Measurements from ENCODE around the gene HECW1. TPM values are rescaled to one million over a fixed set of nuclear protein-coding genes. Genes with fewer than 3 reads are reported as not detected.

The HECW1 gene
- total RNA-seq, 1 donor from 2014 or later: 4.1 TPM

DNA sequence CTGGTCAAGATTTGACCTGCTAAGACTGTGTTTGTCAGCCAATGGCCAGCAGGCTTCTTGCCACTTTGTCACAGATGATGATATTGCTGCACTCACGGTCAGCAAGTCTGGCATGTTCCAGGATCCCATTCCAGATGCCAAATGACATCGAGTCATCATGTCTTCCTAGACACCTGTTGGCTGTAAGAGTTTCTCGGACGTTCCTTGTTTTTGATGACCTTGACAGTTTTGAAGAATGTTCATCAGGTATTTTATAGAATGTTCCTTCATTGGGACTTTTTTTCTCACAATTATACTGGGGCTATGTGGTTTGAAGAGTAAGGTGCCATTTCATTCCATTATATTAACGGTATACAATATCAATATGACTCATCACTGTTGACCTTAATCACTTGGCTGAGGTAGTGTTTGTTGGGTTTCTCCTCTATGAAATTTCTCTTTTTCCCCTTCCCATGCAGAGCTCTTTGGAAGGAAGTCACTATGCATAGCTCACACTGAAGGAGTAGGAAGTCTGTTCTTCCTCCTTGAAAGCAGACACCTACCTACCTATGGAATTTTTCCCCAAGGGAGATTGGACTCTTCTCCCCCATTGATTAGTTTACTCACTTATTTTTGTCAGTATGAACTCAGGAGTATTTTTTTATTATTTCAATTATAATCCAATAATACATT lies 31.6 kb downstream of the HECW1 start:
- no peak for DNase-seq (ENCODE audit: low spot score)

DNA sequence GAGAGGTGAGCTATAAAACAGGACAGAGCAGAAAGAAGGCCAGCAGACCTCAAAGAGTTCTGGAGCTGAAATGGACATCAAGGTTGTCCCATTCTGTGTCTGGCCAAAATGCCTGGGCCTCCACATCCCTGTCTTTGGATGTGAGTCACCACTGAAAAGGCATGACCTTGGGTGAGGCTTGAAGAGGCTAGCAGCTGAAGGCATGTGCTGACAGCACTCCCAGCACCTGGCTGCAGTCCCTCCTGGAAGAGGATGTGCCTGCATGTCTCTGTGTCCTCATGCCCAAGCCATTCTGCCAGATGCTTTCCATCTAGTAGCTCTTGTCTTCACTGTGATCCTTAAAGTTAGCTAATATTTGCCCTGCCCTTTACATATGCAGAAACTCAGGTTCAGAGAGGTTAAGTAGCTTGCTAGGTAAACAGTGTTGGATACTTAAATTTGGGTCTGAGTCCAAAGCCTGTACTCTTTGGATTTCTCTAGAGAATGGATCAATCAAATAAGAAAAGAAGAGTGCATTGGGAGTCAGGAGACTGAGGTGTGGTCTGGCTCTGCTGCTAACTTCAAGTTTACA lies 35.8 kb downstream of the HECW1 start:
- DNase-seq (ENCODE audit: low spot score): no peak

DNA sequence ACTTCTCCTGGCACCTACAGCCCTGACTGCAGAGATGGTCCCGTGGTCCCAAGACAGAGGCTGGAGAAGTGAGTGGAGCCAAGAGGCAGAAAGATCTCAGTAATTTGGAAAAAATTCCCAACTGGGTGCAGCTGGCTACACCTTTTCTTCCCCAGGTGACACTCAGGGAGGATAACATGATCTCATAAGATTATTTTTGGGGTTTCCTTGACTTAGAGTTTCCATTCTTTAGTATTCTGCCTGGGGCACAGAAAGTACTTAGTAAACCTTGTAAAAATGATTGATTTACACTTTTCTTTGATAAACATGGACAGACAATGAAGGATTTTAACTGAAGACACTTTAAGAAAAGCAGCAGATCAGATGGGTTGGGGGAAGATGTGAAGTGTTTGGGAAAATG lies 38.6 kb downstream of the HECW1 start:
- no peak for DNase-seq (ENCODE audit: low spot score)

DNA sequence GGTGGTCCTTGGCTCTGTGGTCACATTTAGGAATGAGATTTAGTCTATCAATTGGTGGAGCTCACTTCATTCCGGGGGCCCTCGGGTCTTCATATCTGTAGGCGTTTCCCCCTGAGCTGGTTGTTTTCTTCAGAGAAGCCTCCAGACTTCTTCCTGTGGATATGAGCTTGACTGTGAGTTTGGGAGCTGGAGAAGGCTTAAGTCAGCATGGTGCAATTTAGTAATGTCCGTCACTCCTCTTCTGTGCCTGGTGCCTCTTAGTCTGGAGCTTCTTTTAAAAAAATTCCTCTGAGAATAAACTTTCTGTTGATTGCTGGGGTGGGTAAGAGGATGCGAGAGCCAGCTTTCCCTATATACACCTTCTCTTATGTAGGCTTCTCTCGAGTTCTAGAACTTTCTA lies 40.2 kb downstream of the HECW1 start:
- DNase-seq (ENCODE audit: low spot score): no peak

DNA sequence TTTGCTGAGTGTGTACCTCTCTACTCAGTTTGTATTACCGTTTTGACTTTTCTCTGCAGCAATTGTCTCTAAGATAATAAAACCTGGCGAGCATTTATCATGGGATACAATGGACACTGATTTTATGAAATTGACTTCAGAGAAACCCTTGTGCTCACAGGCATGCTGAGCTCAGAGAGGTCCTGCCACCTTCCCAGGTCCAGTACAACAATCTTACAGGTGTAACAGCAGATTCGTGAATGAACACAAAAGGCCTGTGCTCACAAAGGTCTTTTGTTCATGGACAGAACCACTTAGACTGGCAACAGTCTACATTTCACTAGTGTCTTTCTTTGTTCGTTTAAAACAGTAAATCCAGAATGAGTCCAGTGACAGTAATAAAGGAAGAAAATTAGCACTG lies 43.2 kb downstream of the HECW1 start:
- no peak for DNase-seq (ENCODE audit: low spot score)

DNA sequence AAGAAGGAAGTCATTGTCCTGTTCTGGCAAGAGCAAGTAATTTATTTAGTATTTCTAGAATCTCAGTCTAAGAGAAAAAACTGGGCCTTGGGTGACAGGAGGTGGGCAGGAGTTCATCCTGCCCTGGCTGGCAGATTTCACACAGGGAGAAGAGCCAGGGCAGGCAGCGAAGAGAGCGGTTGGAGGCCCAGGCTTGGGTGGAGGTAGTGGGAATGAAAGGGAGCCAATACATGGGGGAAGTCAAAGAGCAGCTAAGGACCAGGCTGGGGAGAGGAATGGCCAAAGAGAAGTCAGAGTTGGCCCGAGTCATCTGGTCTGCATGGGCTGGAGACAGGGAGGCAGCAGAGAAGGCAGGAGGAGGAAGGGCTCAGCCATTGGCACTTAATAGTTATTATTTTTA lies 51.4 kb downstream of the HECW1 start:
- no peak for DNase-seq (ENCODE audit: low spot score)

DNA sequence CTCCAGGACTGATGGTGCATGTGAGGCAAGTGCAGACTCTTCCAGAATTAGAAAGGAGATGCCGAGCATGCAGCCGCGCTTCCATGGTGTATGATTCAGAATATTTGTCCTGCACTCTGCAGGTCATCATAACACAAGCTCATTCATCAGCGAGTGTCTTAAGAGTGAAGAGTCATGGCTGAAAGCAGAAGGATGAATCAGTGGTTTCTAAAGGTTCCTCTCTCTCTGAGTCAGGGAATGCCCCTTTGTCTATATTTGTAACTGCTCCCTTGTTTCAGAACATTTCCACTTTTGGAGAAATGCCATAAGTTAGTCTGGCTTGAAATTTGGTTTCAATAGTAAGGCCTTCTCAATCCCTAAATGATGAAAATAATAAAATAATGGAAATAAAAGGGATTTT lies 52.3 kb downstream of the HECW1 start:
- peak; percentile 30 for DNase-seq (ENCODE audit: low spot score)

DNA sequence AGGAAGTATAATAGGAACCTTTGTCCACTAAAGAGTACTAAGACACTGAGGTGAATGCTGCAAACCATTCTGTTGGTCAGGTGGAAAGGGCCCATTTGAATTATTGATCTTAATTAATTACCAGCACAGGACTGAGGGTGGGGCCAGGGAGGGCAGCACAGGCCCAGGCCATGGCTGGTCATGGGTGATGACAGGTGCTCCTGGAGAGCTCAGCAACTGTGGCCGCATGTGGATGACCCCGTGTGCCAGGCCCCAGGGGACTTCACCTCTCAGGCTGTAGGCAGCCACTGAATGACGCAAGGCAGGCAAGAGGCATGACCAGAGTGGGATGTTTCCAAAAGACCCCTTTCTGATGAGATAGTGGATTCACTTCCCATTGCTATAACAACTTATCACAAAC lies 54.2 kb downstream of the HECW1 start:
- DNase-seq (ENCODE audit: low spot score): no peak

DNA sequence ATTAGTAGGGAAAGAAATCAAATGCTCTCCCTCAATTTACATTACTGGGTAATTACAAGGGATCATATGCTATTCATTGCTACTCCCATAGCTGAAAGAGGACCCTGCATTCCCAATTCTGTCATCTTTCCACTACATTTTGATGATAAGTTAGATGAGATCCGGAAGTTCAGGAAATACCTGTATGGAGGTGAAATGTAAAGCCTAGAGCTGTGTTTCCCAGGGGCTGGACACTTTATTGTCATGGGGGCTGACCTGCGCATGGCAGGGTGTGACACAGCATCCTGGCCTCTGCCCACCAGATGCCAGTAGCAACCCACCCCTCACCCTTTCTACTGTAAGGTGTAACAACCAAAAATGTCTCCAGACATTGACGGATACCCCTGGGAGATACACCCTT lies 56.6 kb downstream of the HECW1 start:
- no peak for DNase-seq (ENCODE audit: low spot score)

DNA sequence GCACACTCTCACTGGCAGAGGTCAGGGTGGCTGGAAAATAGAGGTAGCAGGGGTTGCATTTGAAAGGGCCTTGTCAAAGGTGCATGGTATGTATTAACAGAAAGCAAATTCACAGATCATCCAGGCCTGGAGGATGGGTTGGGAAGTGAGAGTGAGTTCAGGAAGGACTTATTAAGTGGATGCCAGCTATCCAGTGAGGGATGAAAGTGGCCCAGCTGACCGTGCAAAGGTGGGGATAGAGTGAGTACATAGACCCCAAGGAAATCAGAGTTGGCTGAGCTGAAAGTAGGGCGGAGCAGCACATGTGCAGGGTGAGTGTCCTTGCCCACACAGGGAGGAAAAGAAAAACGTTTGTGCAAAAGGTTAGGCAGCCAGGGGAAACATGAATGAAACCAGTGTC lies 58.1 kb downstream of the HECW1 start:
- DNase-seq (ENCODE audit: low spot score): no peak

DNA sequence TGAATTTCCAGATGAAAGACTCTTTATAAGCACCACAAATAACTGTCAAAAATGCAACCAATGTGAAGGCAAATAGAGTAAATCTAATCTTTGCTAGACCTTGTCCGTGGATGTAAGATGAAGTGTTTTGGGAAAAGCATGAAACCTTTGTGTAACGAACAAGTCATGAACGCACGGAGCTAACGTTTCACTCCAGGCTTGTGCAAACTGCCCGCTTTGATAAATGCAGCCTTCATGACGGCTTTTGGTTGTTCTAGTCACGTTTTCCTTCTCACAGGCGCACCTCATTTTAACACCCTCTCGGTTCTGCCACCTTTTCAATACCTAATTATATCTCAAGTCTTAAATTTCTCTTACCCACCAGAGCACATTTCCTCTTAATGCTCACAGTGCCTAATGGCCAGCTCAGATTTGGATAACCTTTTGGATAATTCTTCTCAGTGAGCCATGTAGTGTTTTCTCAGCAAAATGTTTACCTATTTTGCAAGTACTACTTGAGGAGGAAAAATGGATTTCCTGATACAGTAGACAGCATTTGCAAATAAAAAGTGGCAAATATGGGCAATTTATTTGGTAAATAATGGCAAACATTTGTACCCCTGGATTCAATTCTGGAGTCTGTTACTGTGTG lies 63.2 kb downstream of the HECW1 start:
- DNase-seq (ENCODE audit: low spot score): no peak

DNA sequence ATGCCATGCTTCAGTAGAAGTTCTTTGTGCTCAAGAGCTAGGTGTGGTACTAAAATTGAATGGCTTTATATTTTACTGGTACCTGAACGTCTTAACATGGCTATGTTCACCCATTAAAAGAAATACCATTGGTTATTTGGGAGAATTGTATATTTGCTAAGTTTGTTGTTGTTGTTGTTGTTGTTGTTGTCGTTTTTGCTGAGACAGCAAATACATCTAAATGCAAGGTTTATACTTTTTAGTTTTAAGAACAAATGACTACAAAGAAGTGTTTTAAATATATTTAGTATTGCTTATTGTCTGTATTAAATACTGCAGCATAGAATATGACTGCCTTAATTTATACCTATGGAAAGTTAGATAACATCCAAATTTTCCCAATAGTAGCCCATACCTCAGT lies 66.9 kb downstream of the HECW1 start:
- no peak for DNase-seq (ENCODE audit: low spot score)

DNA sequence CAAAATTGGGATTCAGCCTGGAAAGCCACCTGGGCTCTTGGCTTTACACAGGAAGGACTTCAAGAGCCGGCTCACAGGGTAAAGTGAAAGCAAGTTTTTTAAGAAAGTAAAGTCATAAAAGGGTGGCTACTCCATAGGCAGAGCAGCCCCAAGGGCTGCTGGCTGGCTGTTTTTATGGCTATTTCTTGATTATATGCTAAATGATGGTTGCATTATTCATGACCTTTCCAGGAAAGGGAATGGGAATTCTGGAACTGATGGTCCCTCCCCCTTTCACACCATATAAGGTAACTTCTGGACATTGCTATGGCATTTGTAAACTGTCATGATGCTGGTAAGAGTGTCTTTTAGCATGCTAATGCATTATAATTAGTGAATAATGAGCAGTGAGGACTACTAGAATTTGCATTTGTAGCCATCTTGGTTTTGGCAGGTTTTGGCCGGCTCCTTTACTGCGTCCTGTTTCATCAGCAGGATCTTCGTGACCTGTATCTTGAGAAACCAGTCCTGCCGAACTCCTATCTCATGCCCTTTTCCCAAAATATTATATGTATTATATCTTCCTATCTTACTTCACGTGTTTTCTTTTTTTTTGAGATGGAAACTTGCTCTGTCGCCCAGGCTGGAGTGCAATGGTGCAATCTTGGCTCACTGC lies 80.5 kb downstream of the HECW1 start:
- DNase-seq (ENCODE audit: low spot score): no peak

DNA sequence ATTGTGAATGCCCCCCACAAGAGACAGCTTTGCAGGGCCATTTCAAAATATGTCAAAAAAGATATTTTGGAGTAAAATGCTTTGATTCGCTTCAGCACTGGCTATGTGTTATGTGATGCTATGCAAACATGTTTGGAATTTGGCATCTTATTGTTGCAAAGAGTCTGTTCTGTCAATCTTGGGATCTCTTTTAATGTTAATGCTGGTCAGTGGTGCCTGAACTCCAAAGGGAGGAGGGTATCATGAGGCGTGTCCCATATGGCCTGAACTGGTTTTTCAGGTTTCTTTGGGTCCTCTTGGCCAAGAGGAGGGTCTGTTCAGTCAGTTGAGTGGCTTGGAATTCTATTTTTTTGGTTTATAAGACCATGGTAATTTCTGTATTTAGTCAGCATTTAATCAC lies 81.4 kb downstream of the HECW1 start:
- DNase-seq (ENCODE audit: low spot score): no peak

DNA sequence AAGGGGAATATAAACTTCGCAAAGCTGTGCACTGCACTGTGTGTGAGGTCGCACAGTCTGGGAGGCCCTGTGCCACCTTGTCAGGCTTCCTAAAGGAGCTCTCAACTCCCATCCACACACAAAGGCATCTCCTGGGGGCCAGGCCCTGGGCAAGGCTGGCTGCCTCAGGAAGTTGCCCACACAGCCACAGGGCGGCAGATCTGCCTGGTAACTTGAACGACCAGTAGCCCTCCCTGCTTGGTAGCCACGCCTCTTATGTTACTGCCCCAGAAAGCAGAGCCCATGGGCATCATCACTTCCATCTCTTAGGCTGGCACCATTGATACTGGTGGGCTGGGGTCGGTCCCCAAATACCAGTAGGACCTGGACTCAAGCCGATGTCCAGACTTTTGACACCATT lies 82.8 kb downstream of the HECW1 start:
- DNase-seq (ENCODE audit: low spot score): no peak

DNA sequence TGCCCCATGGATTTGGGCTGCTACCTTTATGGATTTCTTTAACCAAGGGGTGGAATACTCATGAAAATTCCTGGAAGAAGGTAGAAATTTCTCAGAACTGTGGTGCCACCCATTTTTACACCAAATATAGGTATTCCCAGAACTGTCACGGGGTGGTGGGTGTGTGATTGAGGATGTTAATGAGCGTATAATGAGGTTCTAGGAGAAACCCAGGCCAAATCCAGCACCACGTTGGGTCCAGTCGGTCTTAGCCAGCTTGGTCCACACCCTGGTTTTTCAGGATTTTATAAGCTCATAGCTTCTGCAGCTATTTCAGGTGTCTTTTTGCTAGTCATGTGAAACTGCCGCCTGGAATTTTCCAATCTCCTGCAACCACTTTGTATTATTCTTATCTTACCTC lies 83.3 kb downstream of the HECW1 start:
- no peak for DNase-seq (ENCODE audit: low spot score)

DNA sequence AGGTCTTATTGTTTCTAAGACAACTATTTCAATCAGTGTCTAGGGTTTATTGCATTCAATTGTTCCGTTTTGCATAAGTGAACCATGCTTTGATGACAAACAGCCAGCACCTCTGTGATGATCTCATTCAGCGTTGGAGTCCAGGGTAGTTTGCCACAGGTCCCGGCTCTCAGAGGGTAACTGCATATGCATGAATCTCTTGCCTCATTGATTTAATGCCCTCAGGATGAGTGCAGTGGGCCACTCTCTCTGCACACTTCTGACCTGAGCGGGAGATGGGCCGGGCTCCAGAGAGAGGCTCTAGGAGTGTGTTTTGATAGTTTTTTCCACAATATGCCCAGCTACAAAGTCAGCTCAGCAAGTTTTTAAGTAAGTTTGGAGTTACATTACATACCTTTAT lies 83.9 kb downstream of the HECW1 start:
- DNase-seq (ENCODE audit: low spot score): no peak

DNA sequence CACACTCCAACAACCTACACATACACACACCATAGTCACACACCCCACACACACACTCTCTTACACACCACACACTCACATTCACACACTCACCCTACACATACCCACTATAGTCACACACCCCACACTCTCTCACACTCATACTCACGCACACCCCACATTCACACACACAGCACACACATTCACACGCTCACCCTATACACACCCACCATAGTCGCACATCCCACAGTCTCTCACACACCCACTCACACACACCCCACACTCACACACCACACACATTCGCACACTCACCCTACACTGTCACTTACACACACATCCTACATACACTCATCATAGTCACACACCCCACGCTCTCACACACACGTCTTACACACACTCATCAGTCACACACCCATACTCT lies 85.6 kb downstream of the HECW1 start:
- DNase-seq (ENCODE audit: low spot score): no peak

DNA sequence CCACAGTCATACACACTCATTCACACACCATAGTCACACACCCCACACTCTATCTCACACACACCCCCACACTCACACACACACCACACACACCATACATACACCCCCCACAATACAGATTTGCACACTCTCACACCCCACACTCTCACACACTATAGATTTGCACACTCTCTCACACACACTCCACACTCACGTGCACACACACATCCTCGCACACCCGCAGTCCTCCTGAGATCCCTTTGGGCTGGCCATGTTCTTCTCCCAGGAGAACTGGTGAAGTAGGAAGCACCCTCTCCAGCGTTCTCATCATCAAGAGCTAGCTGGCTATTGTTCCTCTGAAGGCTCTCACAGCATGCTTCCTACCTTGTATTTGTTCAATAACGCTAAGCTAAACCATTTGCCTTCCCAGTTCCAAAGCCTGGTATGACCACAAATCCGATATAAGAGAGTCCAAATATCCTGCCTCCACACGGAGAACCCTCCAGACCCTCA lies 86.2 kb downstream of the HECW1 start:
- no peak for DNase-seq (ENCODE audit: low spot score)

DNA sequence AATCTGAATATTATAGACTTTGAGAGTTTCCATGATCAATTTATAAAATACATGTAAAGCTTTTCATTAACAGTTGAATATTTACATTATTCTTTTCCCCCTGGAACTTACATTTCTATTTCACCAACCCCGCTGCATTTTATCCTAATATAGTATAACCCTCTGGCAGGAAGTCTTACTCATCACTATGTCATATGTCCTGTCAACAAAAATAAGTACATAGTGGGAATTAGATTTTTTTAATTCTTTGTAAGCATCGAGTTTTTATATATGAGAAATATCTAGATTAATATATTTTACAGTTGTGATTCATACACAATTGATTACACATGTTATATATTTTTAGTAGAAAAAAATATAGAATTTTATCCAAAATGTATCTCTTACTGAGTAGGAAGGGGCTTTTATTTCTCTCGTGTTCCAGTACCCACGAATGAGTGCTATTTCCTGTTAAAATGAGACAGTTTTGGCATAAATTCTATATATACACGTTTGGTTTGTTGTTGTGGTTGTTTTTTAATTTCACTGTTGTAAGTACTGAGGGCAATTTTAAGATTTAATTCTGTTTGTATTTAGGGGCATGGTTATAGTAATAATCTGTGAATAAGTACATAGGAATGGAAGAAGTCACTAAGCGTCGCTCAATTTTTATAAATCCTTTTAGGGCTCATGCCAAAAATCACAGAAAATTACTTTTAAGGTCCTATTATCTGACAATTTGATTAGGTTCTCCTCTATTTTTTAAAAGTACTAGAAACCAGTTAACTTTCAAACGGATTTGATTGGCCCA lies 87.1 kb downstream of the HECW1 start:
- no peak for DNase-seq (ENCODE audit: low spot score)

DNA sequence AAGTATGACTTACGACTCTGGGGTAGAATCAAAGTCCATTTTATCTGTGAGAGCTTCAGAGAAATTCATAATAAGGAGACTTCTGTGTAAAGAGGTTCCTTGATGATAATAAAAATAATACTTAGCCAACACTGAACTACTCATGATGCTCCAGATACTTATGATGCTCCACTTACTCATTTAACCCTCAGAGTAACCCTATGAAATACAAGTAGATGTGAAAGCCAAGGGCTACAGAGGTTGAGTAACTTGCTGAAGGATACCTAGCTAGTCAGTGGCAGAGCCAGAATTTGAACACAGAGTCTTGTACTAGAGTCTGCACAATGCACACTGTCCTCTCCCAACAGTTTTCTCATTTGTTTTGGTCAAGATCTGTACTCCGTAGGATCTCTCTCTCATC lies 89.5 kb downstream of the HECW1 start:
- no peak for DNase-seq (ENCODE audit: low spot score)

DNA sequence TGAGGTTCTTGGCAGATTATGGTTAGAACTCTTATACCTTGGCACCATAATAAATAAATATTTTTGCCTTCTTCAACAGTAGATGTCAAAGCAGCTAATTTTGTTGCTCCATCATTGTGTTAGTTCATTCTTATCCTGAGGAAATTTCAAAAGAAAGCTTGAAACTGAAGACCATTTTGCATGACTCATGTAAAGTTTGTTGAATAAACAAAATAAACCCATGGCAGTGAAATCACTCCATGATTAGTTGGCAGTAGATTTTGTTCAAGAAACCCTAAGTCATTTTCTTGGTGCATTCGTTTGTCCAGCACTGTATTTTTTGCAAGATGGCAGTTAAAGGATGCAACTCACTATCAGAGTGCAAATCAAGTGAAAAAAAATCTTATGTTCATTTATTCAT lies 91.6 kb downstream of the HECW1 start:
- DNase-seq (ENCODE audit: low spot score): no peak

All from umbilical cord (tissue), 2 donors.